ENCODE data around the gene TMEM144.
"Not testable (repeated sequence)": the region's sequence is repeated elsewhere in the genome, so short reads cannot be mapped to it uniquely, and the experiment has no call there.

The TMEM144 gene

DNA sequence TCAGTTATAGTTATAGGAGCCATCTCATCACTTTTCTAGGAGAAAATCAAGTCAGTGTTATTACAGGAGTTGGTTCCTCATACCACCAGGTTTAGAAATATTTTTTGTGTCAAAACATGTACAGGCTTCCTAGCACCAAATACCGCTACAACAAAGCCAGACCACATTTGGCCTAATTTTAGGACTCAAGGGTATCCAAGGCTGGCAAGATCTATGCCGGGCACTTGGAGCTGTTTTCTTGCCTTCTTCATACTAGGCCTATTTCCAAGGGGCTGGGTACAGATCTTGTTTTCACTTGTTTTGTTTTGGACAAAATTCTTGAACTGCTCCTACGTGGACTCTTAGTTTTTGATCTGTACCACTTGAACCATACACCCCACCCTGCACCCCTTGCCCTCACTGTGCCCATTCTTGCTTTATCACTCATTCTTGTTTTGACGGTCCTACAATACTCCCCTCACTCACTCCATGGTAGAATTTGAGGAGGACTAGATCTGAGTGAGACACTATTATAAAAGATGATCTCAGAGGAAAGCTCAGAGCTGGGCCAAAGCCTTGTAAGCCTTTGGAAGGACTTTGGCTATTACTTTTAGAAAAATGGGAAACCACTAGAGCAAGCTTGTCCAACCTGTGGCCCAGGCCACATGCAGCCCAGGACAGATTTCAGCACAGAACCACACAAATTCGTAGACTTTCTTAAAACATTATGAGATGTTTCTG, 17.7 kb upstream of the TMEM144 start:
- no peak for DNase-seq (ENCODE audit: low spot score)

DNA sequence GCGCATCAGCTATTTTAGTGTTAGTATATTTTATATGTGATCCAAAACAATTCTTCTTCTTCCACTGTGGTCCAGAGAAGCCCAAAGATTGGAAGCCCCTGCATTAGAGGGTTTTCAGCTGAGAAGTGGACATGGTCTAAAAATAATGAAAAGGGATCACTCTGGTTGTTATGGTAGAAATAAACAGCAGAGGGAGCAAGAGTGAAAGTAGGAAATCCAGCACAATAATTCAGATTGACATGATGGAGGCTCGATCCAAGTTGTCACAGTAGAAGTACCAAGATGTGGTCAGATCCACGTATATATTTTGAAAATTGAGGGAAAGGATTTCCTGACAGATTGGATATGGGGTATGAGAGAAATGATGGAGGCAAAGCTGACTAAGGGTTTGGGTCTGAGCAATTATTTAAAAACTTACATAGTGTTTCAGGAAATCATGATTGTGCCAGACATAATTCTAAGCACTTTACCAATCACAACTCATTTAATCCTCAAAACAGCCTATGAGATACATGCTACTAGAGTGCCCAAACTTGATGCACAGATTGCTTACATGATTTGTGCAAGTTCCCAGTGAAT, 17.0 kb upstream of the TMEM144 start:
- peak; percentile 64 for DNase-seq (ENCODE audit: low spot score)

DNA sequence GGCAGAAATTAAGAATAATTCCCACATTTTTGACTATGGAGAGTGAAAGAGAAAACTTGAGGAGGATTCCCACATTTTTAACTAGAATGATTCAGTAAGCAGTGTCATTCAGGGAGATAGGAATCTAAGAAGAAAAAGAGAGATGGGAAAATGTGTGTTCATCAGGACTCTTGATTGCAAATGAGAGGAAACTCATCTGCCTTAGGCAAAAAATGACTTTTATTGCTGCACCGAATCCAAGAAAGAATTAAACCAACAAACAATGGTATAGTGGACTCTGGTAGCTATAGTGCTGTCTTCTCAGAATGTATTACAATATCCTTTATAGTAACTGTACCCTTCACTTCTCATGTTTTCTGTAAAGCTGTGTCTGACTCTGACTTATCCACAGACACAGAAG, 15.0 kb upstream of the TMEM144 start:
- DNase-seq (ENCODE audit: low spot score): no peak

DNA sequence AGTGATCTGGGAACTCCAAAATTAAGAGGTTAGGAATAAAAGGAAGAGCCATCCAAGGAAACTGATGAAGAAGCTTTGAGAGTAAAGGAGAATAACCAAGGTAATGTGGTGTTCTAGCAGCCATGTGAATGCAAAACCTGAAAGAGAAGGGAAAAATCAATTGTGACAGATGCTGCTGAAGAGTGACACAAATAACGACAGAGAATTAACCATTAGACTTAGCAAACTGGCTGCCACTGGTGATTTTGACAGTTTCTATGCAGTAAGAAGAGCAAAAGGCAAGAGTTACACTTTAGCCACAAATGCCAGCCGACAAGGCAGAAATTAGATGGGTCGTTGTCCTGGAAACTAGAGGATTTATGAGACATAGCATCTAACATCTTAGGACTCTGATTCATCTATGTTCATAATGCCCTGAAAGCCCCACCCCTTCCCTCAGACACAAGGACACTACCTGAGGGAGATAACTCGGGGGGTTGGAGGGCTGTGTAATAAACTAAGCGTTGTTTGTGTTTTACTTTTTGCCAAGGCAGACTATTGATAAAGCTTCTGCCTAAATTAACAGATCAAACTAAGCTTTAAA, 13.0 kb upstream of the TMEM144 start:
- no peak for DNase-seq (ENCODE audit: low spot score)

DNA sequence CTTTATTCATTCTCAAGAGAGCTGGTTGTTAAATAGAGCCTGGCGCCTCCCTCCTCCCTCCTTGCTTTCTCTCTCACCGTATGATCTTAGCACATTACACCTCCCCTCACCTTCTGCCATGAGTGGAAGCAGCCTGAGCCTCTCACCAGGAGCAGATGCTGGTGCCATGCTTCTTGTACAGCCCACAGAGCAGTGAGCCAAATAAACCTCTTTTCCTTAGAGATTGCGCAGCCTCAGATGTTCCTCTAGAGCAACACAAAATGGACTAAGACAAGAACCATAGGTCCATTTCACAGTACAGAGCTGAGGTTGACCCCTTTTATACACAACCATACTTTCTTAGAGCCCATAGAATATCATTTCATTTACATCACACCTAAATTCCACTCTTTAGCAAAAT, 10.1 kb upstream of the TMEM144 start:
- DNase-seq (ENCODE audit: low spot score): no peak

DNA sequence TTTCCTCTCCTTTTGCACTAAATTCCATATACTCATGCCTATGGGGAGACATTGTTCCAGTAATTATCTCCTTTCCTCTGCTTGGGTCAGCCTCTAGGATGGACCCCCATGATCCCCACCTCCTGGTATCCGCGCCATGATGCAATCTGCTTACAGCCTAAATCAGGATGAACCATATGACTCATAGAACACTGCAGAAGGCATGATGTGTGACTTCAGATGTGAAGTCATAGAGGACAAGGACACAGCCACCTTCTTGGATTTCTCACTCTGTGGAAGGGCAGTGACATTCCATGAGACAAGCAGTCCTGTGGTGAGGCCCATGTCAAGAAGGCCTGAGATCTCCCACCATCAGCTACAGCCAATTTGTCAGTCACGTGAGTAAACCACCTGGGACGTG, 9.0 kb upstream of the TMEM144 start:
- DNase-seq (ENCODE audit: low spot score): no peak

DNA sequence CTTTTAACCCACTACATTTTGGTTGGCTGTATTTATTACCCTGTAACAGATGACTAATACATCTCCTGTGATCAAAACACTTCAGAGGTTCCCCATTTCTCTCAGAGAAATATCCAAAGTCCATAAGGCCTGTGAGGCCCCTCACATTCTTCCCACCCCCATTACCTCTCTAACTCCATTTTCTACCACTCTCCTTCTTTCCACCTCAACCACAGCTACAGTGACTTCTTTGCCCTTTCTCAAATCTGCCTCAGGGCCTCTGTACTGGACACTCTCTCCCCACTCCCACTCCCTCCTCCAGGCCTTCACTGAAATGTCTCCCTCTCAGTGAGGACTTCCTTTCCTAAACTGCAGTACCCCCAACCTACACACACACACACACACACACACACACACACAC, 8.4 kb upstream of the TMEM144 start:
- DNase-seq (ENCODE audit: low spot score): no peak

DNA sequence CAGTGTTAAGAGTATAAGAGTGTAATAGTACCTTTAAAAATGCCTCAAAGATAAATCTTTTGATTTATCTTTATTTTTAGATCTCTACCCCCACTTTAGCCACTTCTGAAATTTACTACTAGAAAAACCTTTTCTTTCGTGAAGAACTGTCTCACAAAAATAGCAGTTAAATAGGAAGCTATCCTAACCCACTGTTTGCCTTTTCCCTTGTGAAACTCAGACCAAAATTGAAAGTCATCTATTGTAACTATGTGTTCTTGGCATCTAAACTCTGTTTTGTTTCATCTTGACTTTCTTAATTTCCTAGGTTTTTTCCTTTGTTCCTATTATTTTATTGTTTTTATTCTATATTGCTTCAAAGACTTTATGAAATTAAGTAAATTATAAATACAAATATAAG, 7.8 kb upstream of the TMEM144 start:
- no peak for DNase-seq (ENCODE audit: low spot score)

DNA sequence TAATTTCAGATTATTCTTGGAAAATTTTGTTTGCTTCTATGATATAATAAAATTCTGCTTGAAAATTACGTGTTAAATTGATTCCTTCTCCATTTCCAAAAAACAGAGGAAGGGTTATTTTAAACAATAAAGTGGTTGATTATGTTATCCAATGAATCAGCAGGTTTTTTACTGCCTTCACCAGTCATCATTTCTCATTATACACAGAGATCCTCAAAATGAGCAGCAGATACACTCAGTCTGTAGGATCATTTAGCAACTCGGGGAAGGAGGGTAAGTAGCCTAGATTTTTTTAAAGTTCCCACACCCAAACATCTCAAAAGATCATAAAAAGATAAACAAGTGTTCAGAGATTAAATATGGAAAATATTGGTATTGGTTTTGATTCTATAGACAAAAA, 6.8 kb upstream of the TMEM144 start:
- no peak for DNase-seq (ENCODE audit: low spot score)

DNA sequence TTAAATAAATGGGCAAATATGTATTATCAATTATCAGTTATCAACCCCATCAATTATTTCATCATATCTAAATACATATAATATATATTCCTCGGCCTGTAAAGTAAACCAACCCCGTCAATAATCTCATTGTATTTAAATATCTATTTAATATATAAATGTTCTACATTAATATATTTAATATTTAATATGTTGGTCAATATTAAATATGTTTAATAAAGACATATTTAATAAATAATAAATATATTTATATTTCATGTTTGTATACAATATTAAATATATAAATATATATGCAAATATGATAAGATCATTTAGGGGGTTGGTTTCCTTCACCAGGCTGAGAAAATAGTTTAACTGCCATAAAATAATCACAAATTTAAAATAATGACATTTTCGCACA, 6.4 kb upstream of the TMEM144 start:
- DNase-seq (ENCODE audit: low spot score): no peak

DNA sequence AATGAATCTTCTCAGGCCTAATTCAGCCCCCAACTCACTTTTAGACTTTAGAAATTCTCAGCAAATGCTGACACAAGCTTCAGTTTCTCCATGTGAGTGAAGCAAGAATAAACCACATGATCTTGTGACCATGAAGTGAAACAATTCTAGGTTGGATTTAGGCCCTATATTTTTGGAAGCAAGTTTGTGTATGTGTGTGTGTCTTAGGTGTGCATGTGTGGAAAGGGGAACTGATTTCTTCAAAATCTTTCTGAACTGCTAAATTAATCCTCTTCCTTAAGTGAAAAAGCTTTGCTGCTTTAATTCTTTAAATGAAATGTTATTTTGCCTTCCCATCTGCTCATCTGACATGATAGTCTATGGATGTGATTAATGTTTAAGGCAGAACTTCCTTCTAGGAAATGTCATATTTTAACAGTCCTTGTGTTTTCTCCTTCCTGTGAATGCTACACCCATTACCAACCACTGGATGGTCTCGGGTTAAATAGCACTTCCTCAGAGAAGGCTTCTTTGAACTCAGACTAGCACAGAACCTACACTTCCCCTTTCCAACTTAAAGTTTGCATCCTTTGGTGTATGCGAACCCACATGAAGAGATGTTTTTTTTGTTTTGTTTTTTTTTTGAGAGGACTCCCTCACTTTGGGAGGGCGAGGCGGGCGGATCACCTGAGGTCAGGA, 1.2 kb upstream of the TMEM144 start:
- DNase-seq (ENCODE audit: low spot score): no peak

DNA sequence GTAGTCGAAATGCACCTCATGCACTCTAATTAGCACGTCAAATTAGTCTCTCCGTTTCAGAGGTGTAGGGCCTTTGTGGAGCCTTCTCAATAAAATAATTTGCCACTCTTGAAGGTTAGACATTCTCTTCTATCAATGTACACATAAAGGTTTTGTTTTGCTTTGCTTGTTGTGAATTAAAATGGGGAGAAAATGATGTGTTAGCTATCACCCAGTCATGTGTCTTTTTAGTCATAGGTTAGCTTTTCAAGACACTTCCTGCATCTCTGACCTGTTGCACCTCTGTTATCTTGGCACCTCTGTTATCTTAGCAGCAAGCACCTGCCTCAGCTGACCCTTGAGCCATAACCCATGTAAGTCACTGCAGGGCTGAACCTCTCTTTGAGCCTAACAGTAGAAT, 936 bp downstream of the TMEM144 start:
- DNase-seq (ENCODE audit: low spot score): peak; percentile 65

DNA sequence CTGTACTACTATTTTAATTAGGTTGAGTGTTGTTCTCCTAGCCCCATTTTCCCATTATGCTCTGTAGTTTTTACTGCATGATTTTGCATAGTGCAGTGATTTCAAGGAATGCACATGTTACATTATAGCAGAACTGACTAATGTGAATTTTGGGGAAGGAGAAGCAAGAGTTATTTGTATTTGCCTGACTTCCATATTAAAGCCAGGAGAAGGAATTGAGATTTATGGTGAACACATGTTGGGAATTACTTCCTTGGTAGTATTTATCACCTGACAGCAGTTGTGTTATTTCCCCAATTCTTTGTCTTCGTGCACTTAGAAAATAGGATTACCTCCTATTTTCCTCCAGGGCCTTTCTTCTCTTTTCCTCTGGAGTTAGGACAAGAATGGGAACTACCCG, 3.2 kb downstream of the TMEM144 start:
- no peak for DNase-seq (ENCODE audit: low spot score)

DNA sequence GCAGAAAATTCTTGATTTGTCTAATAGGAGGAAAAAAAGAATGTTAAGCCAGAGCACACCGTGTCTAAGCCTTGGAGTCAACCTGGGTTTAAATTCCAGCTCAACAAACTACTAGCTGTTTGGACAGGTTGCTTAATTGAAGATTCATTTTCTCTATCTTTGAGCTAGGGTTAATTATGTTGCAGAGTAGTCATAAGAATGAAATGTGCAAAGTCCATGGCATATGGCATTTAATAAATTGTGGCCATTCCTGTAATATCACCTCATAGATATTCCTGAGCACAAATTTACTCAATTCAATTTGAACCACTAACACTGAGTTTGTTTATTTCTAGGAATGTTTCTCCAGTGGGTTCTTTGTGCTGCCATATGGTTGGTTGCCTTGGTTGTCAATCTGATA, 4.6 kb downstream of the TMEM144 start:
- DNase-seq (ENCODE audit: low spot score): no peak

DNA sequence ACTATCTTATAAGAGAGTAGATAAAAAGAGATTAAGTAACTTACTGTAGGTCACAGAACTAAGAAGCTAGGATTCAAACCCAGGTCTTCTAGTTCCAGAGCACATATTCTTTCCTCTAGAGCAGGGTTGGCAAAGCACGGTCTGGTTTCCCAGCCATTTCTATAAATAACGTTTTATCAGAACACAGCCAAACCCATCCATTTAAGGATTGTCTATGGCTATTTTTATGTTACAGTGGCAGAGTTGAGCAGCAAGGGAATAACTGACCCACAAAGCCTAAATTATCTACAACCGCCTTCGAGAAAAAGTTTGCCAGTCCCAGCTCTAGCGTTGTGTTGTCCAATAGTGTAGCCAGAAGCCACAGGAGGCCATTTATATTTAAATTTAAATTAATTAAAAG, 7.5 kb downstream of the TMEM144 start:
- DNase-seq (ENCODE audit: low spot score): no peak

DNA sequence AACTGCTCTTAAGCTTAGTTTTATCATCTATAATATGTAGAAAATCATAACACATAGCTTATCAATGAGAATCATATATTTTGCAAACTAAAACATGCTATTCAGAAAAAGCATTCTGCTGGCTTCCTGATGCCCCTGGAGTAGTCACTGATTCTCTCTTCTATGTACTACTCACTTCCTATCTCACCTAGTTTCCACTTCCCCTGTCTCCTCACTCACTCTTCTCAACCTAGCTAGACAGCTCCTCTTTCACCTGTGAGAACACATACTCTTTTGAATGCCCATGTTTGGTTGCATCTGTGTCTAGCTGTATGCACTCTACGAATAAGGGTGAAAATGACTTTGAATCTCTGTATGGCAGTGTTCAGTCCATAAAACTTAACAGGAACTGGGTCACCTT, 9.3 kb downstream of the TMEM144 start:
- no peak for DNase-seq (ENCODE audit: low spot score)

DNA sequence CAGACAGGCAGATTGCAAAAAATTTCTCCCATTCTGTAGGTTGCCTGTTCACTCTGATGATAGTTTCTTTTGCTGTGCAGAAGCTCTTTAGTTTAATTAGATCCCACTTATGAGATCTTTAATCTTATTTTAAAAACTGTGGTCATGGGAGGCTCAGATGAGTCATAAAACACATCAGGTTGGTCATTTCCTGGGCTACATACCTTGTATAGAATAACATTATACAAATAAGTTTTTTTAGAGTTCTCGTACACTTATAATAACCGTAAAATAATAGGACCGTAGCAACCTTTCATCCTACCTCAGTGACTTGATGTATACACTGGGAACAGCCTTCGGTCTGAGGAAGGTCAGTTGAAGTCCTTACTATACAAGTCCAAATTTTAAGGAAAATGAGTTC, 14.0 kb downstream of the TMEM144 start:
- DNase-seq (ENCODE audit: low spot score): not testable (repeated sequence)

DNA sequence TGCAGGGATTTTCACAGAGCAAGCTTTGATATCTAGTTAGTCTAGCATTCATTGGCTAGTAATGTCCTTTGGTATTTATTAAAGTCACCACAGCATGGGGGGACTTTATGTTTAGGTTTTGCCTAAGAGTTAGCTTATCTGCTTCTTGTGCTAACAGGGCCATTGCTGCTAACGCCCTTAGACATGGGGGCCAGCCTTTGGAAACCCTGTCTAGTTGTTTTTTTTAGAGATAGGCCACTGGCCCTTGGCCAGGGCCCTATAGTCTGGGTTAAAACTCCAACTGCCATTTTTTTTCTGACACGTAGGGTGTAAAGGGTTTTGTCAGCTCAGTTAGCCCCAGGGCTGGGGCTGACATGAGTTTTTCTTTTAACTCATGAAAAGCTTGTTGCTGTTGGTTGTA, 14.7 kb downstream of the TMEM144 start:
- not testable (repeated sequence) for DNase-seq (ENCODE audit: low spot score)

DNA sequence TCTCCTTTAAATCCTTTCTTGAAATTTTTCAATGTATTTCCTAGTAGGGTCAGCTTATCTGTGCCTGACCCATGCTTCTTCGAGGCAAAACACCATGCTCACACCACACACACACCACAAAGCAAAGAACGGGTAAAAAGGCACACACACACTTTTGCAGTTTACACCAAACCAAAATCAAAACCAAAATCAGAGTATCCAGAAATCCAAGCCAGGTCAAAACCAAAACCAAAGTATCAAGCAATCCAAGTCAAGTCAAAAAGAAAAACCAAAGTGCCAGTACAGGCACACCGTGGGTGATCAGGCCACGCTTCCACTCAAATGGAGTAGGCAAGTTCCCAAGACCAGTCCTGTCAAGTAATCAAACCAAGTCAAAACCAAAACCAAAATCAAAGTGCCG, 17.6 kb downstream of the TMEM144 start:
- not testable (repeated sequence) for DNase-seq (ENCODE audit: low spot score)

DNA sequence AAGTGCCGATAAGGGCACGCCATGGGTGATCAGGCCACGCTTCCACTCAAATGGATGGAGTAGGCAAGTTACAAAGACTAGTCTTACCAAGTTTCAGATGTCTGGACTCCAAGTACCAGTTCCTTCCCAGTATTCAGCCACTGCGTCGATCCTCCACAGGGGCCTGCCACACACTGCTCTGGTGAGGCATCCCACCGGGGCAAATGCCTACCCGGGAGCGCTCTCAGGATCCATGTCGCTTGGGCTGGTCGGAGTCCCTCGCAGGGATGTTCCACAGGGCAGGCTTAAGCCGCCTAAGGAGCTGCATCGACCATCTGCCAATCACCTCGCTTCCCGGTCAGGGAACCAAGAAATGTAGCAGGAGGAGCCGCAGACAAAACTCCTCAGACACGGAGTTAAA, 18.1 kb downstream of the TMEM144 start:
- DNase-seq (ENCODE audit: low spot score): not testable (repeated sequence)

DNA sequence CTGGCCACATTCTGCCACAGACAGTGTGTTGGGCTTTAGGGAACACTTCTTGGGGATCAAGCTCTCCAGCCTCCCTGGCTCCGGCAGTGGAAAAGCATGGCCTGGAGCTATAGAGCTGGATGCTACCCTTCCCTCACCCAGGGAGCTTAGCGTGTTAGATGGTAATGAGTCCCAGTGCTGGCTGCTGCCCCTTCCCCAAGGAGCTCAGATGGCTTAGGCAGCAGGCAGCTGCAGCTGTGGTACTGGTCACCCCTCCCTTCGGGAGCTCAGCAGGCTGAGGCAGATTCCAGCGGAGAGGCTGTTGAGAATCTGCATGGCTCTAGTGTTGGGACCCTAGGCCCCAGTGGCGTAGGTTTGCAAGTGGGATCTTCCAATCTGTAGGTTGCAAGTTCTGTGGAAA, 19.5 kb downstream of the TMEM144 start:
- DNase-seq (ENCODE audit: low spot score): no peak

DNA sequence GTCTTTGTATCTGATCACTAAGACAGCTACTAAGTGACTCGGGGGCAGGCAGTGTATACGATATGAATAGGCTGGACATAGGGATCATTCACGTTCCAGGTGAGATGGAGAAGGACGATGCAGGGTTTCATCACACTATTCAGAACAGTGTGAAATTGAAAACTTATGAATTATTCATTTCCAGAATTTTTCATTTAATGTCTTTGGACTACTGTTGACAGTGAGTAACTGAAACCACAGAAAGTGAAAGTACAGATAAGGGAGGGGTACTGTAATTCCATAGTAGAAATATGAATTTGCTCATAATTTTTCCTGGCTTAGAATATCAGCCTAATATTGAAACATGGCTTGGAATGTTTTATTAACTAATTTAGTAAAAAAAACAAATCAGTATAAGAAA, 24.4 kb downstream of the TMEM144 start:
- no peak for DNase-seq (ENCODE audit: low spot score)

DNA sequence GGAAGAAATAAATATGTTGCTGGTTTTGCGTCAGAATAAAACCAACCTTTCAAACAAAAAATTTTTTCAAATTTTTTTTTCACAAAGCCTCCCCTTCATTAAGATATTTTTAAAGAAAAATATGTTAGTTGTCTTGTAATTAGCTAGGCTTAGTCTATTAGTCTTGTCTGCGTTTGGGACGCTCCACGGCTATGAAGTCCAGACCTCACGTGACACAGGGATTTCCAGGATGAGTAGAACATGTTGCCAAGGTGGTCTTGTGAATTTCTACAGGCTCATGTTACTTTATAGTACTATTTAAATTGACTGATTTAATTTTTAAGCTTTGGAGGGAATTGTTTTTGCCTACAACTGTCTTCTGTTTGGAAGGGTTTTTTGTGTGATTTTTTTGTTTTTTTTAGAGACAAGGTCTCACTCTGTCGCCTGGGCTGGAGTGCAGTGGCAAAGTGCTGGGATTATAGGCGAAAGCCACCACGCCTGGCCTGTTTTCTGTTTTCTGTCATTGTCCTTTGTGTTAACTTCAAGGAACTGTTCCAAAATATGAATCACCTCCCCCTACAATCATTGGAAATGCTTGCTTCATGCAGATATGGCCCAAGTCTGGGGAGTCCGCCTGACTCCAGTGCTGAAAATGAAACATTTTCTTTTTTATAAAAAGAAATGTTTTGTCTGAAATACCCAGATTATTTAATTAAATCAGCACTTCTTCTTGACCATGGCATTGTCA, 26.2 kb downstream of the TMEM144 start:
- DNase-seq (ENCODE audit: low spot score): no peak

All from RKO (cell line).